CMK (cell line): ENCODE data around the gene SLC35G1.

Experiments
- DNase-seq: peaks from one replicate; pipeline ENCODE4 v3.0.0-alpha.2; 2010; ENCODE audit warnings: low read depth

Gene SLC35G1, protein sequence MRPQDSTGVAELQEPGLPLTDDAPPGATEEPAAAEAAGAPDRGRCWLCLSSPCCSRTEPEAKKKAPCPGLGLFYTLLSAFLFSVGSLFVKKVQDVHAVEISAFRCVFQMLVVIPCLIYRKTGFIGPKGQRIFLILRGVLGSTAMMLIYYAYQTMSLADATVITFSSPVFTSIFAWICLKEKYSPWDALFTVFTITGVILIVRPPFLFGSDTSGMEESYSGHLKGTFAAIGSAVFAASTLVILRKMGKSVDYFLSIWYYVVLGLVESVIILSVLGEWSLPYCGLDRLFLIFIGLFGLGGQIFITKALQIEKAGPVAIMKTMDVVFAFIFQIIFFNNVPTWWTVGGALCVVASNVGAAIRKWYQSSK

DNA sequence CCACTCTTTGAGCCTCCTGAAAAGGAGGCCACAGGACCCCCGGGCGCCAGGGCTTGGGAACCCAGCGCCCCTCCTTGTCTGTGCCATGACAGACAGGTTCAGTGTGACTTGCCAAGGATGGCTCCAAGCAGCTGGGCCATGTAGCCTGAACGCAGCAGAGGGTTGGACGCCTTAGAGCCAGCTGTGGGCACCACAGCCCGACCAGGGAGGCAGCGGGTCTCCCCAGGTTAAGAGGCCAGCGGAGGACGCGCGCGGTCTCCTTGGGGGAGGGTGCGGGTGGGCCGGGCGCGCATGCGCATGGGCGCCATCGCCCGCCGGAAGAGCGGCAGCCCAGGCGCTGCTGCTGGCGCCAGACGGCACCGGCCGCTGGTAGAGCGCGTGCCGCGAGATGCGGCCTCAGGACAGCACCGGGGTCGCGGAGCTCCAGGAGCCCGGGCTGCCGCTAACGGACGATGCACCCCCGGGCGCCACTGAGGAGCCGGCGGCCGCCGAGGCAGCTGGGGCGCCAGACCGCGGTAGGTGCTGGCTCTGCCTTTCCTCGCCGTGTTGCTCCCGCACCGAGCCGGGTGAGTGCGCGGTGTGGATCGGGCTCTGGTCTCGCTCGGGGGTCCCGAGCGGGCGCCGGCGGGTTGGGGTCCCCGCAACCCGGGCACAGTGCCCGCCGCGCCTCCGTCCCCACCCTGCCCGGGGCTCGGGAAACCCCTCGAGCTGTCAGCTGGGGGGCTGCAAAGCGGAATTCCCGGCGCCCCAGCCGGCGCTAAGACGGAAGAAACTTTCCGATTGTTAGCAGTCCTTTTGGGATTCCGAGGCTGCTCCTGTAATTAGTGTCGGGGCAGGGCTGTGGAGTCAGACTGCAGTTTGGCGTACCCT is at the start of gene SLC35G1:
TSS of gene SLC35G1 (plus strand) at position 333 of the 870 bp plus-strand sequence. CDS start at position 389, 56 bp downstream.
- peak; percentile 67 for DNase-seq

DNA sequence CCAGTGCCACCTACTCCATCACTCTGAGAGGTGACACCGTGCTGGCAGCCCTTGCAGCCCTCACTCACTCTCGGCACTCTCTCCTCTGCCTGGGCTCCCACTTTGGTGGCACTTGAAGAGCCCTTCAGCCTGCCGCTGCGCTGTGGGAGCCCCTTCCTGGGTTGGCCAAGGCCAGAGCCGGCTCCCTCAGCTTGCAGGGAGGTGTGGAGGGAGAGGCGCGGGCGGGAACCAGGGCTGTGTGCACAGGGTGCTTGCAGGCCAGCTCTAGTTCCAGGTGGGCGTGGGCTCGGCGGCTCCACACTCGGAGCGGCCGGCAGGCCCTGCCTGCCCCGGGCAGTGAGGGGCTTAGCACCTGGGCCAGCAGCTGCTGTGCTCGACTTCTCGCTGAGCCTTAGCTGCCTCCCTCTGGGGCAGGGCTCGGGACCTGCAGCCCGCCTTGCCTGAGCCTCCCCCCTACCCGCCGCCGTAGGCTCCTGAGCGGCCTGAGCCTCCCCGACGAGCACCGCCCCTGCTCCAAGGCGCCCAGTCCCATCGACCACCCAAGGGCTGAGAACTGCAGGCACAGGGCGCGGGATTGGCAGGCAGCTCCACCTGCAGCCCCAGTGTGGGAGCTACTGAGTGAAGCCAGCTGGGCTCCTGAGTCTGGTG is 48.7 kb upstream of the SLC35G1 start:
- no peak for DNase-seq

DNA sequence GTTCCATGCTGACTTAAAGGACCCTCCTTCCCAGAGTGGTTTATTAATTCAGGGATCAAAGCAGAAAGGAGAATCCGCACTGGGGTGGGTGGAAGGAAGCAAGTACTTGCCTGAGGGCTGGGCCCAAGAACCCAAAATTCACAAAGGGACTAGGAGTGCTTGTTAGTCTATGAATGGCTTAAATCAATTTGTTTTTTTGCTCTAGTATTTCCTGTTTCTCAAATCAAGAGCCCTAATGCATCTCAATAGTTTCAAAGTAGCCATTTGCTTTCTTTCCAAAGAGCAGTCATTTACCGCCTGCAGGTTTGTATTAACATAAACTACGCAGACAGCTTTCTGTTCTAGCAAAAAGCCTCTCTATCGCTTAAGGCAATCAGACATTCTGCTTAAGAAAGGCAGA is 44.2 kb upstream of the SLC35G1 start:
- no peak for DNase-seq

DNA sequence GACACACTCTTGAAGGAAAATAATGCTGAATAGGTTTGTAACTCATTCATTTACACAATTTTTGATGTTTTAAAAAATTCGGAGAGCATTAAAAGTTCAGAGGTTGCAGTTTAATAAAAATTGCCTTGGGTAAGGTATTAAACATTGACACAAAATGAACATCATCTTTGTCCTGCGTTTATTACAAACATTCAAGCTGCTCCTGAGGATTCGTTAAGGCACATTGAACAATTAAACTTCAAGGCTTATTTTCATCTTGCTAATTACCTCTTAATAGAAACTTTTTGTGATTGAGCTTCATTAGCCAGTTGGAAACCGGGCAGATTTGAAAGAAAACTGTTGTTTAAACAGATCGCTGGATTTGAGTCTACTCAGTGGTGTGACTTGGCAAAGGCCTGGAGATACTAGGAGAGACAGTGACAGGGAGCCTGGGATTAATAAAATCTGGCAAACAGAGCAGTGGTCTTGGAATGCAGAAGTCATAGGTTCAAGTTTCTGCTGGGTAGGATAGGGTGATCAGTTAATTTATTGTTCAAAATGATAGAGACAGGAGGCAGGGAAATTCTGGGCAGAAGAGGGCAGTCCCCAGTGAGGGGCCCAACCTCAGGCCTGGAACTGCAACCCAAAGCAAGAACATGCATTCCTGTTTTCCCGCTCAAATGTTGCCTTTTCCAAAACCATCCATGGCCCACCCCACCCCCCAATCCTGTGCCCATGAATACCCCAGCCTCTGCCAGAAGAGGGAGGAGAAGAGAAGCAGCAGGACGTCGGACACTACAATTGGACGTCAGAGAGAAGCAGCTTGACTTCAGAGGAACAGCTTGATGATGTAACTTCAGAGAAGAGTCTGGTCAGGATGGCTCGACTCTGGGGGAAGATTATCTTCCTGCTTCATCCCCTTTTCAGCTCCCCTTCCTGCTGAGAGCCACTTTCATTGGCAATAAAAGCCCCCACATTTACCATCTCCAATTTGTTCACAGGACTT is 43.5 kb upstream of the SLC35G1 start:
- DNase-seq, result no peak

DNA sequence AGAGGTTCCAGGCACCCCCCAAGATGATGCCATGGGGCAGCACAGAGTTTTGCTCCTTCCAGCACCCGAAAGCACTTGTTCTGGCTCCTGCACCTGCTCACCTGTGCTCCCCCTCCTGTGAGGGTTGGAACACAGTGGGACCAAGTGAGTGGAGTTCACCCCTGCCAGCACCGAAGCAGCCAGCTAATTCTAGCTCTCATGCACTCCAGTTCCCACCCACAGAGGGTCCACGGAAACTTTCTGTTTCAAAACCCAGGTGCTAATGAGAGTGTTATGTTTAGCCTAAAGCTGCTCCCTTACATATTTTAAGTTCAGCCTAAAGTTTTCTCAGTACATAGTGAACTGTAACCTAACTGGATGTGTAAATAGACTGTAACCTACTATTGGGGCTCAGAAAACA is 42.6 kb upstream of the SLC35G1 start:
- no peak for DNase-seq

DNA sequence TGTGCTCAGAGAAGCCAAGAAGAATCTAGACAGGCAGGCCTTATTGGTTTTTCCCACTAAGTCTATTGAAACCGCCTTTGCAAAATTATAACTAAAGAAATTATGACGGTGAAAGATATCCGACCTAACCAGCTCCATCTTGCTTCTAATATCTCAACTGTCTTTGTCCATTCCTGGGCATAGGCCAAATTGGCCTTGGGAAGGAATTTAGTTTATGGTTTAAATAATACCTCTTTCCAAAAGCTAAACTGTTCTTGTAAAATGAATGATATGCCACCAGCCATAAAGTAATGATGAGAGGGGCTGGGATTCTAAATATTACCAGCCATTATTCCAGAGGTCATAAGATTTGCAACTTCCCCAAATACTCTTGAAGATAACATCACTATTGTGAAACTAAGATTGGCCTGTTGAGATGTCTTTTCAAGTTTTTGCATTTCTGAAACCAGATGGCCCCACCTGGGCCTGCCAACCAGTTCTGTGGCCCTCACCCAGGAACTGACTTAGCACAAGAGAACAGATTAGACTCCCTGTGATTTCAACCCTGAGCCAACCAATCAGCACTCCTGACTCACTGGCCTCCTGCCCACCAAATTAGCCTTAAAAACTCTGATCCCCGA is 41.2 kb upstream of the SLC35G1 start:
- no peak for DNase-seq

DNA sequence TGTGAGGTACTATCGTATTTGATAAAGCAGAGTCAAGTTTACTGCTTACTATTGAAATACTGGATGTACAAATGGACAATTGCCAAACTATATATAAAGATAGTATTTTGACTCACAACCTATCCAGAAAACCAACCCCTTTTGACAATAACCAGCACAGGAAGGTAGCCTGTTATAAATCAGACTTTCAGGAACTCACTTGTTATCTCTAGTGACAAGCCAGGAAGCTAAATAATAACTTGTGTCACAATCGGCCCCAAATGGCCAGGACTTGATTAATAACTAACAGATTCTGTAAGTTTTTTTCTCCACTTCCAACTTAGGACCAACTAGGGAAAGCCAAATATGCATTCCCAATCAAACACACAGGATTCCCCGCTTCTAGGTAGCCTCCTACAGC is 38.8 kb upstream of the SLC35G1 start:
- DNase-seq, result no peak

DNA sequence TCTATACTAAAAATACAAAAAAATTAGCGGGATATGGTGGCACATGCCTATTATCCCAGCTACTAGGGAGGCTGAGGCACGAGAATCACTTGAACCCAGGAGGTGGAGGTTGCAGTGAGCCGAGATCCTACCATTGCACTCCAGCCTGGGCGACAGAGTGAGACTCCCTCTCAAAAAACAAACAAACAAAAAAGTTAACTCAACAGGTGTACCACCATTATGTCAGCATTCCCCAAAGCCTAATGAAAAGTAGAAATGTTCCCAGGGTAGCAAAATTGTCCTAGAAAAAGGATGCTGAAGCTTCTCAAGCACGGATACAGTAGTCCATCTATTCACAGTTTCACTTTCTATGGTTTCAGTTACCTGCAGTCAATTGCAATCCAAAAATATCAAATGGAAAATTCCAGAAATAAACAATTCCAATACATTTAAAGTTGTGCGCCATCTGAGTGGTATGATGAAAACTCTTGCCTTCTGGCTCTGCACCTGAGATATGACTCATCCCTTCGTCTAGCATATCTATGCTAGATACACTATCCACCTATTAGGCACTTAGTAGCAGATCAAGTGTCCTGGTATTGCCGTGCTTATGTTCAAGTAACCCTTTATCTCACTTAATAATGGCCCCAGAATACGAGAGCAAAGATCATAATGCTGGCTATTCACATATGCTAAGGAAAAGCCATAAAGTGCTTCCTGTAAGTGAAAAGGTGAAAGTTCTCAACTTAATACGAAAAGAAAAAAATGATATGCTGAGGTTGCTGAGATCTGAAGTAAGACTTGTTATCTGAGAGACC is 37.2 kb upstream of the SLC35G1 start:
- no peak for DNase-seq

DNA sequence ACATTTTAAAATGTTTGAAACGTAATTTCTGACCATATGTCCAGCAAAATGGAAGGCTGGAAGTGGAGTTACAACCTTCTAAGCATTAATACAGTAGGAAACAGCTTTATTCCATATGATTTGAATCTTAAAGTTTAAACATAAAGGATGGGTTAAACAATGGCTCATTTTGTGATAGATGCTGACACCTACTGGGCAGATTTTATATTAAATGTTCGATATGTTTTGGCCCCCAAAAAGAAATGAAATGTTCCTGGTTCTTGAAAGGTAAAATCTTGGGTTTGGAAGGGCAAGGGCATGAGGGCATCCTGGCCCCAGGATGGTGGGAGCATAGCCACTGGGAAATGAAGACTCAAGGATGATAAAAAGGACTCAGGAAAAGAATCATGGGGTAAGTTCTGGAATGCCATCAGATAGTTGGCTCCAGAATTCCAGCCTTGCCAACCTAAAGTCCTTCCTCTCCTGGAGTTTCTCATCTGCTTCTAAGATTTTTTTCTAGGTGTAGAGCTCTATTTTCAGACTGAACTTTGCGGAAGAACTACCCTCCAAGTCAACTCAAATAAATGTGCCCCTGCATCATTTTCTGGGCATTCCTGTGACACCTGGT is 34.6 kb upstream of the SLC35G1 start:
- no peak for DNase-seq

DNA sequence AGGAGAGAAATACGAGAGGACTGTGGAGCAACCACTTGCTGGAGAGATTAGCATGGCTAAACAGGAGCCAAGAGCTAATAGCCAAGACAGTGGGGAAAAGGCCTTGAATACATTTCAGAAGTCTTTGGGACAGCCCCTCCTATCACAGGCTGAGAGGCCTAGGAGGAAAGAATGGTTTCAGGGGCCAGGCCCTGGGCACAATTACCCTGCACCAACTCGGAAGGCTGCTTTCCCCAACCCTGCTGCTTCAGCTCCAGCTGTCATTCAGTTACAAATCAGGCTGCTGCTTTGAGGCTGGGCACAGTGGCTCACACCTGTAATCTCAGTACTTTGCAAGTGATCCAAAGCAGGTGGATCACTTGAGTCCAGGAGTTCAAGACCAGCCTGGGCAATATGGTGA is 32.0 kb upstream of the SLC35G1 start:
- no peak for DNase-seq

DNA sequence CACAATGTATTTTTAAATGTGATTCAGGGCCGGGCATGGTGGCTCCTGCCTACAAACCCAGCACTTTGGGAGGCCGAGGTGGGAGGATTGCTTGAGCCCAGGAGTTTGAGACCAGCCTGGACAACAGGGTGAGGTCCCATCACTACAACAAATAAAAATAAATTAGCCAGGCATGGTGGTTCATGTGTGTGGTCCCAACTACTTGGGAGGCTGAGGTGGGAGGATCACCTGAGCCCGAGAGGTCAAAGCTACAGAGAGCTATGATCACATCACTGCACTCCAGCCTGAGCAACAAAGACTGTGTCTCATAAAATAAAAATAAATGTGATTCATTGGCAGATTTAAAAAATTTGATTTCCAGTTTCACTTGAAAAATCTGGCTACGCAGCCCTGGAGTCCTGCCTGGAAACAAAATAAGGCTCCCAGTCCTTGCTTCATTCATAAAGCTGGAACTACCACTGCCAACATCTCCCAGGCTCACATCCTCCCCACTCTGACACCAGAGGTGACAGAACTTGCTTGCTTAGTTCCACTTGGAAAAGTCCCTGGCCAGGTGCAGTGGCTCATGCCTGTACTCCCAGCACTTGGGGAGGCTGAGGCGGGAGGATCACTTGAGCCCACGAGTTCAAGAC is 27.9 kb upstream of the SLC35G1 start:
- DNase-seq, result no peak

DNA sequence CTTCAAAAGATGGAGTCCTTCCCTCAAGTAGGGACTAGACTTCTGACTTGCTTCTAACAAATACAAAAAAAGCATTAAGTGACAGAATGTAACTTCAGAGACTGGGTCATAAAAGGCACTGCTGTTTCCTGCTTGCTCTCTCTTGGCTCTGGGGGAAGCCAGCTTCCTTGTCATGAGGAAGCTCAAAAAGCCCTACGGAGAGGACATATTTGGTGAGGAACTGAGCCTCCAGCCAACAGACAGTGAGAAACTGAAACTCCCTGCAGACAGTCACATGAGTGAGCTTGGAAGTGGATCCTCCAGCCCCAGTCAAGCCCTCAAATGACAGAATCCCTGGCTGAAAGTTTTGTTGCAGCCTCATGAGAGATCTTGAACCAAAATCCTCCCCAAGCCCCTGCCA is 26.3 kb upstream of the SLC35G1 start:
- no peak for DNase-seq

DNA sequence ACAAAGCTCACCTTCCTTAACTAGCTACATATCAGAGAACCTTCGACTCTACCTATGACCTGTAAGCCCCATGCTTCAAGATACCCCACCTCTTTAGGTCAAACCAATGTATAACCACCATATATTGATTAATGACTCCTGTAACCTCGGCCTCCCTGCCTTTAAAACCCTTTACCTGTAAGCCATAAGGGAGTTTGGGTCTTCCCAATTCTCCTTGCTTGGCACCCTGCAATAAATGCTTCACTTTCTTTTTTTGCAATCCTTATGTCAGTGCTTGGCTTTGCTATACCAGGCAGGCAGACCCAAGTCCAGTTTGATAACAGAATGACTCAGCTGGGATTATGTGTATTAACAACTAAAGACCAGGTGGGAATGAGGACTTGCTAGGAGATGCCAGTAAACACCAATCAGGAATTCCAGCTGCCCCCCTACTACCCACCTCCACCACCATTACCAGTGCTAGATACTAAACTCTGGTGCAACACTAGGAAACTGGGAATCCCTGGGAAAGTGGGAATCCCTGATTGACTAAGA is 22.0 kb upstream of the SLC35G1 start:
- no peak for DNase-seq

DNA sequence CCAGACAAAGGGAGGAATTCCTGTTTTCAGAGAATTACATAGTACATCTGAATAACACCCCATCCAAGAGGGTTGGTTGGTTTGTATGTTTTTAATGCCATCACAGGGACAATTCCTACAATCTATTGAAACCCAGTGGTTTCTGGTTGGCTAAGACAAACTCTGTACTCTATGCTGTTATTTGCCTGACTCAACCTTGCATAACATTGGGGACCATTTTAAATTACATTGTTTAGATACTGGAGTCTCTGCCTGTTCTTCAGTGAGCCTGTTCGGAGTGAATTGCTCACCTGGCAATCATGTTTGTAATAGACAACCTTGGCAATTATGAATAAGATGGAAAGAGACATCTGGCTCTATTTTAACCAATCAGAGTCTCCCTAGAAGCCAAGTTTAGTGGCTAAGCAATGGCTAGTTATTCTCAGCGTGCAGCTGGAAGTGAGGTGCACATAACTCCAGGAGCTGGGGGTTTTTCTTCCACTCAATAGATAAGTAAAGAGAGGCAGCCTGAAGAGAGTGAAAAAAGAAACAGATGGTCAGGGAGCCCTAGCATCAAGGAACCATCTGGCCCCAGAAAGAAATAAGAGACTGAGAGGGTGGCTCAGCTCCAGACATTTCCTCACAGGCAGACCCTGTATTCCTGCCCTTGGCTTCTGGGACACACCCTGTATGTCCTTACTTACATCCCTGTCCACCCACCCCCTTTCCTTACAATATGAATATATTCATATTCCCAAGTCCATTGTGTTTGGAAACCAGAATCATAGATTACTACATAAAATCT is 21.2 kb upstream of the SLC35G1 start:
- no peak for DNase-seq

DNA sequence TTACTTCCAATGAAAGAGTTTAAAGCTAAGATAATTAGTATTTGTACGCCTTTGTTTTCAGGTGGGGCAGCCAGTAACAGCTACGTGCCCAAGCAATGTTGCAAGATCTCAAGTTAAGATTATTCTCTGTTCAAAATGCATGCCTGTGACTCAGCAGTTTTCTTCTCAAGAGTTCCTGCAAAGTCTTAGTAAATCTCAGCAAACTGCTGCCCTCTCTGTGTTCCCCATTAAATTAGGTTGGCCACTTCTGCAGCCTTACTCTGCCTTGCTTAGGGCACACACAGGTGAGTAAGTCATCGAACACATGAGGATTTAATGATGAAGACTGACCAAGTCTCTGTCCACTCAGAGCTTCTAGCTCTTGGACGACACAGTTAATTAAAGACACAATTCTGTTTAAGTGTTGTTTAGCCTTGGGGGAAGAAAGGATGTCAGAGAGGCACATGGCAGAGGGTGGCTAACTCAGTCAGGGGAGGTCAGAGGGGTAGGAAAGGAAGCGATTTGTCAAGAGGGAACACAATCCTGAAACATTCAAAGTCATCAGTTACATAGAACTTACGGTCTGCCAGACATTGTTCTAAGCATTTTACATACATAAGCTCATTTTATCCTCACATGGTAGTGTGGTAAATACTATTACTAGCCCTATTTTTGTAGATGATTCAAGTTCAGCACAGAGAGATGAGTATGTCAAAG is 20.2 kb upstream of the SLC35G1 start:
- no peak for DNase-seq

DNA sequence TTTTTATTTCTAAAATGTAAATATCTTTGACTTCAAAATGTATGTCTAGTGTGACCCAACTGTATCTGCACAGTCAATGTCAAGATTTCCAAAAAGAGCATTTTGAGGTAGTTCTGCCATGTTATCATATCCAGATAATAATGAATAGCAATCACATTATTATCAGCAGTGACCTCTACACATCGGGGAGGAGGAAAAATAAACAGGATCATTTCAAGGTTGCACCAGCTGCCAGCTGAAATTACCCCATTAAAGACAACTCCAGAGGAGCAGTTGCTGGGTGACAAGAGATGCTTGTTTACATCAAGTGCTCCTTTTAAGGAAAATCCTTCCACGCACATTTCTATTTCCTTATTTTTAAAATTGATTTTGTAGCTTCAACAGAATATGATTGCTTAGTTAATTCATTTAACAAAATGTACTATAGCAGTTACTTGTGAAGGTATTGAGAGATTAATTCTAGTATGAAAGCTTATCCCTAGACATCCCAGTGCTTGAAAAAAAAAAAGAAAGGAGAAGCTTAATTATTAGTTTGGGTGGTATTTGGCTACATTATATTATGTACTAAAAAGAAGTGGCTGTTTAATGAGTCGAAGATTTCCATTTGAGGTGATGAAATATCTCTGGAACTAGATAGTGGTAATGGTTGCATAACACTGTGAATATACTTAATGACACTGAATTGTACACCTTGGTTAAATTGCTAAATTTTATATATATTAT is 19.3 kb upstream of the SLC35G1 start:
- DNase-seq, result no peak

DNA sequence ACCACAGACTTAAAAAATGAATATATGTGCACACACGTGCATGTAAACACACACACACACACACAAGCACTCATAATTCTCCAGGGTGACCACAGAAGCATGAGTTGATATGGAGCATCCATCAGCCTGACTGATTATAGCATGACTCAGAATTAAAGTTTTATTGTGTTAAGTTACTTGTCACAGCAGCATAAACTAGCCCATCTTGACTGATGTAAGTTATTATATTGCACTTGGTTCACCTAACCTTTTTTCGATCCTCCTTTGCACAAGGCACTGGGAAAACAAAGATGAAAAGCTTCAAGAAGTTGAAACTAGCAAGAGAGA is 18.8 kb upstream of the SLC35G1 start:
- DNase-seq, result no peak
